Panc1 (cell line): ENCODE measurements around the gene NID1.

Experiments
- POLR2AphosphoS5 ChIP-seq: IDR thresholded peaks from 2 replicates; pipeline ENCODE4 v1.6.1; 2012; ENCODE audit warnings: mild to moderate bottlenecking, low read depth, low read length, moderate library complexity
- SIN3A ChIP-seq: IDR thresholded peaks from 2 replicates; pipeline ENCODE4 v1.6.1; 2012; ENCODE audit warnings: low read depth, mild to moderate bottlenecking, low read length, moderate library complexity, borderline replicate concordance; ENCODE audit not compliant: insufficient read depth
- TCF7L2 ChIP-seq: IDR thresholded peaks from 2 replicates; pipeline ENCODE4 v1.6.1; 2011; ENCODE audit warnings: mild to moderate bottlenecking, low read depth, low read length, inconsistent platforms
- TF ChIP-seq, protein P1 (sequence below): fragments of 450-650 bp; IDR thresholded peaks from 2 replicates; pipeline ENCODE4 v1.5.1; 2017; ENCODE audit warnings: mild to moderate bottlenecking
- TF ChIP-seq, protein P2 (sequence below), 2 experiments: IDR thresholded peaks; 2 replicates each; pipeline ENCODE4 v1.6.1; 2011 to 2012; ENCODE audit warnings: low read depth in 2 of 2, control low read depth in 1 of 2, low read length in 1 of 2, mild to moderate bottlenecking in 1 of 2, moderate library complexity in 1 of 2; ENCODE audit not compliant: insufficient read depth in 1 of 2

DNA sequence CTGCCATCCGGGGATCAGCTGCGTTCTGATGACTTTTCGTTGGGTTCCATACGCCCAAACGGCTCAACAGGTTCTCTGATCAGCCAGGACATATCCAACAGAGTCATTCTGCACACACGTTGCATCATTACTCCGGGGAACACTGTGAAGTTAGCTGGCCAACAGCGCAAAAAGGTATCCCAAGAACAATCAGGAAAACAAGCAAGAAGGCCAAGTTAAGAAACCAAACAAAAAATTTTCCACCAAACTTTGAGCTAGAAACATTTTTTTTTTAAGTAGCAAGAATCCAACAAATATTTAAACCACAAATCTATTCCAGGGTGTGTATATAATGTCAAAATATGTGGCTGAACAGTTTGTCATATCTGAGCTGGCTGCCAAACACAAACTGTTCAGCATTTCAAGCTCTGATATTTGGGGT is 29.2 kb downstream of the NID1 start:
- TF ChIP-seq, protein P1, sequence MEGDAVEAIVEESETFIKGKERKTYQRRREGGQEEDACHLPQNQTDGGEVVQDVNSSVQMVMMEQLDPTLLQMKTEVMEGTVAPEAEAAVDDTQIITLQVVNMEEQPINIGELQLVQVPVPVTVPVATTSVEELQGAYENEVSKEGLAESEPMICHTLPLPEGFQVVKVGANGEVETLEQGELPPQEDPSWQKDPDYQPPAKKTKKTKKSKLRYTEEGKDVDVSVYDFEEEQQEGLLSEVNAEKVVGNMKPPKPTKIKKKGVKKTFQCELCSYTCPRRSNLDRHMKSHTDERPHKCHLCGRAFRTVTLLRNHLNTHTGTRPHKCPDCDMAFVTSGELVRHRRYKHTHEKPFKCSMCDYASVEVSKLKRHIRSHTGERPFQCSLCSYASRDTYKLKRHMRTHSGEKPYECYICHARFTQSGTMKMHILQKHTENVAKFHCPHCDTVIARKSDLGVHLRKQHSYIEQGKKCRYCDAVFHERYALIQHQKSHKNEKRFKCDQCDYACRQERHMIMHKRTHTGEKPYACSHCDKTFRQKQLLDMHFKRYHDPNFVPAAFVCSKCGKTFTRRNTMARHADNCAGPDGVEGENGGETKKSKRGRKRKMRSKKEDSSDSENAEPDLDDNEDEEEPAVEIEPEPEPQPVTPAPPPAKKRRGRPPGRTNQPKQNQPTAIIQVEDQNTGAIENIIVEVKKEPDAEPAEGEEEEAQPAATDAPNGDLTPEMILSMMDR, result no peak
- TF ChIP-seq, protein P2, sequence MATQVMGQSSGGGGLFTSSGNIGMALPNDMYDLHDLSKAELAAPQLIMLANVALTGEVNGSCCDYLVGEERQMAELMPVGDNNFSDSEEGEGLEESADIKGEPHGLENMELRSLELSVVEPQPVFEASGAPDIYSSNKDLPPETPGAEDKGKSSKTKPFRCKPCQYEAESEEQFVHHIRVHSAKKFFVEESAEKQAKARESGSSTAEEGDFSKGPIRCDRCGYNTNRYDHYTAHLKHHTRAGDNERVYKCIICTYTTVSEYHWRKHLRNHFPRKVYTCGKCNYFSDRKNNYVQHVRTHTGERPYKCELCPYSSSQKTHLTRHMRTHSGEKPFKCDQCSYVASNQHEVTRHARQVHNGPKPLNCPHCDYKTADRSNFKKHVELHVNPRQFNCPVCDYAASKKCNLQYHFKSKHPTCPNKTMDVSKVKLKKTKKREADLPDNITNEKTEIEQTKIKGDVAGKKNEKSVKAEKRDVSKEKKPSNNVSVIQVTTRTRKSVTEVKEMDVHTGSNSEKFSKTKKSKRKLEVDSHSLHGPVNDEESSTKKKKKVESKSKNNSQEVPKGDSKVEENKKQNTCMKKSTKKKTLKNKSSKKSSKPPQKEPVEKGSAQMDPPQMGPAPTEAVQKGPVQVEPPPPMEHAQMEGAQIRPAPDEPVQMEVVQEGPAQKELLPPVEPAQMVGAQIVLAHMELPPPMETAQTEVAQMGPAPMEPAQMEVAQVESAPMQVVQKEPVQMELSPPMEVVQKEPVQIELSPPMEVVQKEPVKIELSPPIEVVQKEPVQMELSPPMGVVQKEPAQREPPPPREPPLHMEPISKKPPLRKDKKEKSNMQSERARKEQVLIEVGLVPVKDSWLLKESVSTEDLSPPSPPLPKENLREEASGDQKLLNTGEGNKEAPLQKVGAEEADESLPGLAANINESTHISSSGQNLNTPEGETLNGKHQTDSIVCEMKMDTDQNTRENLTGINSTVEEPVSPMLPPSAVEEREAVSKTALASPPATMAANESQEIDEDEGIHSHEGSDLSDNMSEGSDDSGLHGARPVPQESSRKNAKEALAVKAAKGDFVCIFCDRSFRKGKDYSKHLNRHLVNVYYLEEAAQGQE (IDR thresholded peaks at IDR 0.05; ENCODE audit: insufficient read depth in 1 of 2, low read depth in 2 of 2, low read length in 1 of 2), result no peak
- TF ChIP-seq POLR2AphosphoS5 (no peak), SIN3A (no peak), TCF7L2 (no peak)
